ENCODE measurements around the gene BFSP2. TPM values are rescaled to one million over a fixed set of nuclear protein-coding genes. Genes with fewer than 3 reads are reported as not detected.

BFSP2 gene
- total RNA-seq, 1 donor from 2014 or later = not detected

- no peak for DNase-seq (ENCODE audit: low spot score)
- peaks cover 5% of the 10 kb centered on the region for H3K27me3 Mint-ChIP-seq (ENCODE audit: unreplicated experiment)
Observed at GRCh38 chr3:133408961-133409360, 9.1 kb downstream of the BFSP2 start.

DNA sequence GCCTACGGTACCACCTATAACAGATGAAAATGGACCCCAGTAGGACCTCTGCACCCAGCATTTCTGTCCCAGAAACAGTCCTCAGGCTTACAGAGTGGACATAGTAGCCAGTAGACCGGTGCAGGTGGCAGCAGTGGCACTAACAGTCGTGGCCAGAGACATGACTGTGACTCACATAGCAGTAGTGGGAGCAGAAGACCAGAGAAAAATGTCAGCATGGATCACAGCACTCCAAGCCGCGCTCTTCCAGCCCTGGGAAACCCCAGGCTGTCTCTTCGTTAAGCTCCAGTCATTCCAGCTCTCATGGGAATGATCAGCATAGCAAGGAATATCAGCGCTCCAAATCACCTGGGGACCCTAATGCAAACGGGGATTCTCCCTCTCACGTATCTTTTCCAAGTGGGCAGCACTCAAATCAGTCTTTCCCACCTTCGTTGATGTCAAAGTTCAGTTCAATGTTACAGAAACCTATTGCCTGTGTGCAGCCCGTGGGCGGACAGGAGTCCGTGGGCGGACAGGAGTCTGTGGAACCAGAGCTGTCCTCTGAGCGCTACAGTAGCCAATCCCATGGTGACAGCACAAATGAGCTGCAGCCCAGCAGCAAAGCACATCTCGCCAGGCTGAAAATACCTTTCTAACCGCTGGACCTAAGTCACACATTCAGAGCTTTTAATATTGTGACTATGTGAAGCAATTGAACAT lies 10.5 kb downstream of the BFSP2 start:
- H3K4me1 Mint-ChIP-seq (ENCODE audit: unreplicated experiment) = peaks cover 11% of the 10 kb centered on the region
- DNase-seq (ENCODE audit: low spot score) = no peak
- TF ChIP-seq, protein P1, sequence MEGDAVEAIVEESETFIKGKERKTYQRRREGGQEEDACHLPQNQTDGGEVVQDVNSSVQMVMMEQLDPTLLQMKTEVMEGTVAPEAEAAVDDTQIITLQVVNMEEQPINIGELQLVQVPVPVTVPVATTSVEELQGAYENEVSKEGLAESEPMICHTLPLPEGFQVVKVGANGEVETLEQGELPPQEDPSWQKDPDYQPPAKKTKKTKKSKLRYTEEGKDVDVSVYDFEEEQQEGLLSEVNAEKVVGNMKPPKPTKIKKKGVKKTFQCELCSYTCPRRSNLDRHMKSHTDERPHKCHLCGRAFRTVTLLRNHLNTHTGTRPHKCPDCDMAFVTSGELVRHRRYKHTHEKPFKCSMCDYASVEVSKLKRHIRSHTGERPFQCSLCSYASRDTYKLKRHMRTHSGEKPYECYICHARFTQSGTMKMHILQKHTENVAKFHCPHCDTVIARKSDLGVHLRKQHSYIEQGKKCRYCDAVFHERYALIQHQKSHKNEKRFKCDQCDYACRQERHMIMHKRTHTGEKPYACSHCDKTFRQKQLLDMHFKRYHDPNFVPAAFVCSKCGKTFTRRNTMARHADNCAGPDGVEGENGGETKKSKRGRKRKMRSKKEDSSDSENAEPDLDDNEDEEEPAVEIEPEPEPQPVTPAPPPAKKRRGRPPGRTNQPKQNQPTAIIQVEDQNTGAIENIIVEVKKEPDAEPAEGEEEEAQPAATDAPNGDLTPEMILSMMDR (IDR thresholded peaks at IDR 0.05; ENCODE audit: unreplicated experiment) = no peak
- no peak overlapping the region for H3K4me3 Mint-ChIP-seq (ENCODE audit: unreplicated experiment)
- H3K27ac Mint-ChIP-seq (ENCODE audit: unreplicated experiment) = no peak overlapping the region
- H3K9me3 Mint-ChIP-seq (ENCODE audit: unreplicated experiment) = no peaks in the 10 kb centered on the region
- no peaks in the 10 kb centered on the region for H3K36me3 Mint-ChIP-seq (ENCODE audit: low read depth, unreplicated experiment)
- H3K27me3 Mint-ChIP-seq (ENCODE audit: unreplicated experiment) = peaks cover 5% of the 10 kb centered on the region

More at GRCh38 chr3:133408961-133409360, 9.1 kb downstream of the BFSP2 start:
- H3K27ac Mint-ChIP-seq (ENCODE audit: unreplicated experiment) = no peak overlapping the region
- TF ChIP-seq, protein P1 (IDR thresholded peaks at IDR 0.05; ENCODE audit: unreplicated experiment) = no peak
- no peaks in the 10 kb centered on the region for H3K36me3 Mint-ChIP-seq (ENCODE audit: low read depth, unreplicated experiment)
- peaks cover 11% of the 10 kb centered on the region for H3K4me1 Mint-ChIP-seq (ENCODE audit: unreplicated experiment)
- H3K4me3 Mint-ChIP-seq (ENCODE audit: unreplicated experiment) = no peak overlapping the region
- H3K9me3 Mint-ChIP-seq (ENCODE audit: unreplicated experiment) = no peaks in the 10 kb centered on the region

DNA sequence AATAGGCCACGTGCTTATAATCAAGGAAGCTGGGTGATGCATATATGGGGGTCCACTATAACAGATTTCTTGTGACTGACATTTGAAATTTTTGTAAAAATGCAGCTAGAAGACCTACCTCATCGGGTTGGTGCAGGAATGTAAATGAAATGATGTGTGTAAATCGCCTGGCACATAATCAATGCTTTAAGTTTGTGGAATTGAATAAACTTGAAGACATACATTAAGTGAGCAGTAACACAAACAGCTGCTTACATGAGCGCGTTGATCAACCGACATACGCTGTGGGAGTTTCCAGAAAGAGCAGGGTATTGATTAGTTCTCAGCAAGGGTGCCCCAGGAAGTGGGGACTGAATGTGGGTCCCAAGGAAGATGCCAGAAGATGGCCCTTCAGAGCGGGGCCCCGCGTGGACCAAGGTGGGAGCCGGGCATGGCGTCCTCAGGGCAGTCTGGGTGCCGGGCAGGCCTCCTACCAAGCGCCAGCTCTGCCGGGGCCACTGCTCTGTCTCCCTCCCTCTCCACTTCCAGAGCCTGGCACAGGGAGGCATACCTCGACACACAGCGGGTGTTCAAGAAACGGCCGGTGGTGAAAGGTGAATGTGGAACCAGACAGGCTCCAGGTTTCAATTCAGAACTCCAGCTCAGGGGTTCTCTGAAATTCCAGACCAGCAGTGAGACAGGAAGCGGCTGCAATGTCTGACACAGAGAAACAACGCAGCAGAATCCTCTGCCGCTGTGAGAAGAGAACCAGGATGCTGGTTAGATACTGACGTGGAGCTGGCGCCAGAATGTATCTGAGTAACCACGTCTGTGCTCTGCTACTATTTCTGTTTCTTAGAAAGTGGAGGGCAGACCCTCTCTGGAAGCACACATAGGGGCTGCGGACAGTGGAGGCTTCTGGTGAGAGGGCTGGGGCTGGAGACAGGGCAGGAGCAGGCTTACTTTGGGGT lies 12.6 kb downstream of the BFSP2 start:
- no peak overlapping the region for H3K27ac Mint-ChIP-seq (ENCODE audit: unreplicated experiment)
- DNase-seq (ENCODE audit: low spot score) = no peak
- H3K4me1 Mint-ChIP-seq (ENCODE audit: unreplicated experiment) = peaks cover 11% of the 10 kb centered on the region
- H3K9me3 Mint-ChIP-seq (ENCODE audit: unreplicated experiment) = no peaks in the 10 kb centered on the region
- no peak overlapping the region for H3K4me3 Mint-ChIP-seq (ENCODE audit: unreplicated experiment)
- TF ChIP-seq, protein P1 (IDR thresholded peaks at IDR 0.05; ENCODE audit: unreplicated experiment) = no peak
- no peaks in the 10 kb centered on the region for H3K36me3 Mint-ChIP-seq (ENCODE audit: low read depth, unreplicated experiment)
- peaks cover 5% of the 10 kb centered on the region for H3K27me3 Mint-ChIP-seq (ENCODE audit: unreplicated experiment)

GRCh38 chr3:133413161-133414020 lies 13.5 kb downstream of the BFSP2 start:
- no peaks in the 10 kb centered on the region for H3K9me3 Mint-ChIP-seq (ENCODE audit: unreplicated experiment)
- no peaks in the 10 kb centered on the region for H3K36me3 Mint-ChIP-seq (ENCODE audit: low read depth, unreplicated experiment)
- H3K27ac Mint-ChIP-seq (ENCODE audit: unreplicated experiment) = no peak overlapping the region
- TF ChIP-seq, protein P1 (IDR thresholded peaks at IDR 0.05; ENCODE audit: unreplicated experiment) = no peak
- no peak overlapping the region for H3K4me3 Mint-ChIP-seq (ENCODE audit: unreplicated experiment)
- peaks cover 11% of the 10 kb centered on the region for H3K4me1 Mint-ChIP-seq (ENCODE audit: unreplicated experiment)
- peaks cover 9% of the 10 kb centered on the region for H3K27me3 Mint-ChIP-seq (ENCODE audit: unreplicated experiment)
- DNase-seq (ENCODE audit: low spot score) = no peak
